K562 (cell line): Measurements from ENCODE around the gene ZCWPW1. TPM values are rescaled to one million over a fixed set of nuclear protein-coding genes. Genes with fewer than 3 reads are reported as not detected.

Experiments
- ATAC-seq: fragments of 200-7000 bp; cut with Tn5 transposase; 3 replicates; pipeline ENCODE4 v1.9.1; 2020; ENCODE audit warnings: moderate library complexity
- BruUV-seq: library from RNA; stranded (reverse); fragments of 400-500 nt; replicated peaks from 2 replicates; lab custom pipeline; 2021; lab: Mats Ljungman, UMichigan
- CTCF ChIA-PET: fragments of 300-600 bp; formaldehyde crosslinking; extraction: SDS; loops from one replicate; lab custom pipeline; 2021; ENCODE audit warnings: low intra/inter-chr PET ratio; lab: Yijun Ruan, JAX
- POLR2A ChIA-PET: fragments of 300-600, 350-650 bp; sonication (Branson Sonifier 250); formaldehyde crosslinking; extraction: SDS; loops from one replicate; lab custom pipeline; 2021; ENCODE audit warnings: antibody characterized with exemption, inconsistent platforms; lab: Yijun Ruan, JAX
- DNase-seq, 4 experiments: peaks; one replicate each; pipeline versions ENCODE4 v3.0.0 to v3.0.0-alpha.2; 2011 to 2018; ENCODE audit warnings: low spot score in 3 of 4, mixed read lengths in 3 of 4; ENCODE audit errors: extremely low read depth in 1 of 4
- FAIRE-seq: peaks from 2 replicates; lab custom pipeline; 2011; peaks lifted over from hg19 to GRCh38; lab: Jason Lieb, UNC
- H2AFZ ChIP-seq: 2 replicates; pipeline ENCODE4 v1.6.0; 2011; ENCODE audit warnings: low read depth, low read length, control low read depth, inconsistent platforms
- H3K27ac ChIP-seq: fragments of 200-600 bp; 3 replicates; pipeline ENCODE4 v1.8.0; 2011; ENCODE audit warnings: low read depth, mild to moderate bottlenecking, control low read depth, inconsistent platforms, low read length, moderate library complexity, mixed read lengths; ENCODE audit errors: extremely low read depth
- H3K27me3 ChIP-seq, 2 experiments: fragments of 300-600 bp in 1 of 2; 2 replicates in 1 of 2; 3 replicates in 1 of 2; pipeline versions ENCODE4 v1.6.0 to v1.8.0; 2011; ENCODE audit warnings: inconsistent platforms in 2 of 2, low read length in 2 of 2, mild to moderate bottlenecking in 1 of 2, mixed read lengths in 1 of 2, moderate library complexity in 1 of 2; ENCODE audit not compliant: control insufficient read depth in 2 of 2, insufficient read depth in 2 of 2
- H3K36me3 ChIP-seq: fragments of 300-600 bp; 3 replicates; pipeline ENCODE4 v1.8.0; 2011; ENCODE audit warnings: mild to moderate bottlenecking, low read length, inconsistent platforms; ENCODE audit not compliant: control insufficient read depth, insufficient read depth
- H3K4me1 ChIP-seq, 2 experiments: fragments of 200-600 bp in 1 of 2; replicated peaks in 1 of 2; 2 replicates in 1 of 2; 3 replicates in 1 of 2; pipeline versions ENCODE4 v1.5.1 to v1.8.0; 2011; ENCODE audit warnings: inconsistent platforms in 2 of 2, low read length in 2 of 2, mild to moderate bottlenecking in 1 of 2, mixed read lengths in 1 of 2, moderate library complexity in 1 of 2; ENCODE audit not compliant: control insufficient read depth in 2 of 2, insufficient read depth in 2 of 2
- H3K4me2 ChIP-seq: 2 replicates; pipeline ENCODE4 v1.6.1; 2011; ENCODE audit warnings: low read length, control low read depth, inconsistent platforms, mixed read lengths; ENCODE audit not compliant: insufficient read depth
- H3K4me3 ChIP-seq: fragments of 200-600 bp; sonication (generic), shearing (Covaris generic); 2 replicates; pipeline ENCODE4 v1.5.1; 2016; ENCODE audit warnings: control low read depth, inconsistent platforms
- H3K79me2 ChIP-seq: fragments of 200-600 bp; 3 replicates; pipeline ENCODE4 v1.8.0; 2011; ENCODE audit warnings: low read length, inconsistent platforms; ENCODE audit not compliant: control insufficient read depth, insufficient read depth
- H3K9ac ChIP-seq, 2 experiments: 2 replicates each; pipeline versions ENCODE4 v1.6.0 to v1.6.1; 2011; ENCODE audit warnings: low read depth in 2 of 2, low read length in 2 of 2, control low read depth in 1 of 2, inconsistent platforms in 1 of 2, mild to moderate bottlenecking in 1 of 2, mixed read lengths in 1 of 2; ENCODE audit not compliant: insufficient read depth in 1 of 2
- H3K9me1 ChIP-seq: one replicate; pipeline ENCODE4 v1.6.0; 2011; ENCODE audit warnings: inconsistent platforms, mild to moderate bottlenecking, low read length, moderate library complexity; ENCODE audit not compliant: control insufficient read depth, insufficient read depth
- H3K9me3 ChIP-seq: replicated peaks from 2 replicates; pipeline ENCODE4 v1.5.1; 2011; ENCODE audit warnings: low read depth, low read length, inconsistent platforms; ENCODE audit not compliant: control insufficient read depth, insufficient read depth
- H4K20me1 ChIP-seq: replicated peaks from 2 replicates; pipeline ENCODE4 v1.6.1; 2011; ENCODE audit warnings: low read length, inconsistent platforms, mixed read lengths; ENCODE audit not compliant: control insufficient read depth, insufficient read depth
- ARID4B ChIP-seq: sonication (generic); formaldehyde crosslinking; IDR thresholded peaks from 2 replicates; pipeline ENCODE4 v1.8.0; 2022; ENCODE audit warnings: mild to moderate bottlenecking, missing genetic modification reagents
- CEBPB ChIP-seq: fragments of 450-650 bp; IDR thresholded peaks from 2 replicates; pipeline ENCODE4 v1.6.1; 2016; ENCODE audit warnings: missing genetic modification characterization, missing compliant biosample characterization
- EWSR1 ChIP-seq: fragments of 450-650 bp; IDR thresholded peaks from 2 replicates; pipeline ENCODE4 v1.6.1; 2018; ENCODE audit warnings: borderline replicate concordance, mild to moderate bottlenecking, low read depth, moderate library complexity; ENCODE audit not compliant: partially characterized antibody
- KDM4B ChIP-seq, 2 experiments: fragments of 450-650 bp in 1 of 2; sonication (generic) in 1 of 2; IDR thresholded peaks; 2 replicates each; pipeline ENCODE4 v1.6.1; 2016 to 2017; ENCODE audit warnings: borderline replicate concordance in 2 of 2, antibody characterized with exemption in 1 of 2, low read depth in 1 of 2, mild to moderate bottlenecking in 1 of 2
- MCM7 ChIP-seq, 2 experiments: fragments of 450-650 bp; IDR thresholded peaks; 2 replicates each; pipeline ENCODE4 v1.6.1; 2016 to 2018
- NR2C2 ChIP-seq, 2 experiments: fragments of 200-800 bp in 1 of 2; sonication (Bioruptor generic) in 1 of 2; sonication (generic) in 1 of 2; formaldehyde crosslinking in 1 of 2; IDR thresholded peaks; 2 replicates each; pipeline versions ENCODE4 v1.6.1 to v1.8.0; 2016 to 2022; ENCODE audit warnings: mild to moderate bottlenecking in 1 of 2, missing compliant biosample characterization in 1 of 2, missing genetic modification characterization in 1 of 2, missing genetic modification reagents in 1 of 2
- NR3C1 ChIP-seq: sonication (generic); formaldehyde crosslinking; IDR thresholded peaks from 2 replicates; pipeline ENCODE4 v1.8.1; 2022; ENCODE audit warnings: missing genetic modification reagents
- POLR2B ChIP-seq: fragments of 450-650 bp; IDR thresholded peaks from 2 replicates; pipeline ENCODE4 v1.6.1; 2018; ENCODE audit warnings: low read depth; ENCODE audit not compliant: partially characterized antibody
- SMAD3 ChIP-seq: fragments of 450-650 bp; formaldehyde crosslinking; conservative IDR thresholded peaks from 2 replicates; pipeline ENCODE4 v1.4.0; 2020; ENCODE audit warnings: mild to moderate bottlenecking
- TAF9B ChIP-seq: fragments of 450-650 bp; IDR thresholded peaks from 2 replicates; pipeline ENCODE4 v1.6.1; 2018; ENCODE audit warnings: mild to moderate bottlenecking; ENCODE audit not compliant: partially characterized antibody
- XRCC5 ChIP-seq: fragments of 200-400 bp; formaldehyde crosslinking; IDR thresholded peaks from 2 replicates; pipeline ENCODE4 v1.6.1; 2017; ENCODE audit warnings: low read depth, mild to moderate bottlenecking, low read length
- ZKSCAN8 ChIP-seq: fragments of 200-800 bp; sonication (Bioruptor generic); IDR thresholded peaks from 2 replicates; pipeline ENCODE4 v1.6.1; 2016; ENCODE audit warnings: missing genetic modification characterization, missing compliant biosample characterization
- ZNF57 ChIP-seq: fragments of 450-650 bp; formaldehyde crosslinking; IDR thresholded peaks from 2 replicates; pipeline ENCODE4 v1.4.0; 2020; ENCODE audit warnings: mild to moderate bottlenecking, moderate library complexity
- WGBS: fragments of 100-300 bp; shearing (Covaris generic); methylation state at CpG from one replicate; pipeline ENCODE4 v1.1.6; 2016; ENCODE audit warnings: low coverage, mixed read lengths; ENCODE audit not compliant: insufficient coverage; ENCODE audit errors: missing lambda C conversion rate; 5-methylcytosine and 5-hydroxymethylcytosine counted together
- in situ Hi-C: fragments of 300-500 bp; cut with MboI; formaldehyde crosslinking; loops from 4 replicates; pipeline ENCODE4 v1.15.0; 2018; ENCODE audit warnings: inconsistent platforms, mixed read lengths
- intact Hi-C: fragments of 100-400 bp; cut with micrococcal nuclease; formaldehyde crosslinking; loops from 2 replicates; pipeline ENCODE4 v1.14.2; 2022
- polyA plus RNA-seq, 8 experiments: library from polyadenylated mRNA; depleted of rRNA in 4 of 8; stranded (reverse) in 5 of 8; unstranded in 3 of 8; fragments of >200 nt; fragmentation: Nextera tagmentation in 2 of 8; fragmentation: Illumina TruSeq in 1 of 8; extraction: Ambion mirVana in 2 of 8; extraction: Trizol in 1 of 8; gene quantifications; 2 replicates each; pipeline versions ENCODE4 v1.2.1 to v1.2.3, GENCODE V29; 2011 to 2014; ENCODE audit warnings: inconsistent platforms in 1 of 8, missing spikeins in 1 of 8
- total RNA-seq, 7 experiments: library from RNA; depleted of rRNA in 6 of 7; stranded (reverse); fragments of >200 nt in 6 of 7; fragmentation: Illumina TruSeq in 2 of 7; extraction: Trizol in 2 of 7; gene quantifications; 2 replicates each; pipeline versions ENCODE4 v1.2.1 to v1.2.3, GENCODE V29; 2011 to 2021; ENCODE audit warnings: low replicate concordance in 1 of 7
- TF ChIP-seq, protein P1 (sequence below): sonication (generic); formaldehyde crosslinking; IDR thresholded peaks from 2 replicates; pipeline ENCODE4 v1.8.1; 2023; ENCODE audit warnings: mild to moderate bottlenecking, missing genetic modification reagents

Gene ZCWPW1
- total and polyA plus RNA-seq, 9 of the 15 experiments (the other 6 are each of a cell fraction or from before 2014, with no cell fraction given) = 0.18 to 1.7 (median 1.2) TPM

DNA sequence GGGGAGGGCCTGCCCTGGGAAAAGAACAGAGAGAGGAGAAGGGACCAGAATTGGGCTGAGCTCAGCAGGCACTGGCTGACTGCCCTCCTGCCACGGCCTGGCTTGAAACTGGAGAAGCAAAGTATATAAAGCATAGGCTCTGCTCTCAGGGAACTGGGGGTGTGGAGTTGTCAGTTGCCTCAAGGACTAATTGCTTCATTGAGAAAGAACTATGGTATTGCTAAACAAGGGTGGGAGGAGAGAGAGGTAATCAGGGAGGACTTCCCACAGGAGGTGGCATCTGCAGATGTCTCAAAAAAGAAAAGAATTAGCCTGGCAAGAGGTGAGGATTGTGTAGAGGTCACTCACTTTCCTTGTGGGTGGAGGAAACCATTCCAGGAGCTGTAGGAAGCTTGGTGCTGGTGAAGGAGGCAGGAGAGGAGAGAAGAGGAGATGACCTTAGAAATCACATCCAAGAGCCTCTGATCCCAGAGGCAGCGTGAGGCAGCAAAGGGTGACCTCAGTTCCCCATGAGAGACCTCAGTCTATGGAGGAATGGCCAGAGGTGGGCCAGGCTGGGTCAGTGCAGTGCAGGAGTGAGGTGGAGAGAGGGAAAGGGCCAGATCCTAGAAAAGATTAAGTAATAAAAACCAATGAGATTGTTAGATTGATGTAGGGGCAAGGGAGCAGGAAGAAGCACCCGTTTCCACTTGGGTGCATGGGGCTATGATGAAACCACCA, 68.2 kb downstream of the ZCWPW1 start (continued):
- no peak for TF ChIP-seq TAF9B
- peak; percentile 18 for TF ChIP-seq POLR2B
- no peak for TF ChIP-seq XRCC5
- 0 out of 2 replicates have a peak, but pooled peaks have one; percentile 11 for TF ChIP-seq CEBPB (tag)
- no peak for TF ChIP-seq EWSR1

GRCh38 chr7:100358857-100359212, 69.7 kb downstream of the ZCWPW1 start:
- ATAC-seq = no peak
- Histone ChIP-seq H3K4me2 (no peak overlapping the region), H3K9me1 (no peaks in the 10 kb centered on the region), H4K20me1 (peaks cover 6% of the 10 kb centered on the region; the same call in 1 of the 2 replicates), H3K27me3 (no peaks in the 10 kb centered on the region), H3K27ac (no peak overlapping the region), H3K4me1 (0 out of 5 replicates have a peak, but pooled peaks cover 0 to 4% of the 10 kb centered on the region in 2 experiments), H2AFZ (no peak overlapping the region), H3K79me2 (no peaks in the 10 kb centered on the region), H3K9me3 (no peaks in the 10 kb centered on the region), H3K36me3 (peaks cover 96% of the 10 kb centered on the region), H3K4me3 (no peak overlapping the region), H3K9ac (no peak overlapping the region; a peak in 1 of 4 replicates)
- no peak for FAIRE-seq
- ChIA-PET POLR2A (interaction anchor here (0.9 to 2.1 kb wide), 3 partner anchors 10 to 69 kb away, joined by 3 to 7 read pairs (median 6); partner anchors contain the start of gene ZCWPW1), CTCF (no interaction called here)
- intact Hi-C loops (no loop called here), in situ Hi-C loops (no loop called here)
- no peak for DNase-seq
- BruUV-seq = no TSS peak
- WGBS = 94% methylated on average over 8 of the region's 8 CpGs
- TF ChIP-seq, protein P1, sequence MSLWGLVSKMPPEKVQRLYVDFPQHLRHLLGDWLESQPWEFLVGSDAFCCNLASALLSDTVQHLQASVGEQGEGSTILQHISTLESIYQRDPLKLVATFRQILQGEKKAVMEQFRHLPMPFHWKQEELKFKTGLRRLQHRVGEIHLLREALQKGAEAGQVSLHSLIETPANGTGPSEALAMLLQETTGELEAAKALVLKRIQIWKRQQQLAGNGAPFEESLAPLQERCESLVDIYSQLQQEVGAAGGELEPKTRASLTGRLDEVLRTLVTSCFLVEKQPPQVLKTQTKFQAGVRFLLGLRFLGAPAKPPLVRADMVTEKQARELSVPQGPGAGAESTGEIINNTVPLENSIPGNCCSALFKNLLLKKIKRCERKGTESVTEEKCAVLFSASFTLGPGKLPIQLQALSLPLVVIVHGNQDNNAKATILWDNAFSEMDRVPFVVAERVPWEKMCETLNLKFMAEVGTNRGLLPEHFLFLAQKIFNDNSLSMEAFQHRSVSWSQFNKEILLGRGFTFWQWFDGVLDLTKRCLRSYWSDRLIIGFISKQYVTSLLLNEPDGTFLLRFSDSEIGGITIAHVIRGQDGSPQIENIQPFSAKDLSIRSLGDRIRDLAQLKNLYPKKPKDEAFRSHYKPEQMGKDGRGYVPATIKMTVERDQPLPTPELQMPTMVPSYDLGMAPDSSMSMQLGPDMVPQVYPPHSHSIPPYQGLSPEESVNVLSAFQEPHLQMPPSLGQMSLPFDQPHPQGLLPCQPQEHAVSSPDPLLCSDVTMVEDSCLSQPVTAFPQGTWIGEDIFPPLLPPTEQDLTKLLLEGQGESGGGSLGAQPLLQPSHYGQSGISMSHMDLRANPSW (CRISPR knock-in tag) = no peak
- TF ChIP-seq KDM4B (IDR thresholded peaks at IDR 0.05; ENCODE audit: borderline replicate concordance in 2 of 2, low read depth in 1 of 2) (no peak), ZNF57 (no peak), ZKSCAN8 (CRISPR knock-in tag) (no peak), MCM7 (IDR thresholded peaks at IDR 0.05) (no peak), NR2C2 (CRISPR knock-in tag; IDR thresholded peaks at IDR 0.05) (no peak), NR2C2 (tag; IDR thresholded peaks at IDR 0.05) (no peak), ARID4B (no peak), NR3C1 (CRISPR knock-in tag) (no peak), SMAD3 (CRISPR knock-in tag) (no peak)
